HG03558 (cell line): ENCODE data around the gene TBP.
"Not testable (repeated sequence)": the region's sequence is repeated elsewhere in the genome, so short reads cannot be mapped to it uniquely, and the experiment has no call there.

Experiments
- ATAC-seq: cut with Tn5 transposase; IDR thresholded peaks from one replicate; pipeline ENCODE4 v1.9.1; 2021; ENCODE audit warnings: moderate number of reproducible peaks; ENCODE audit not compliant: unreplicated experiment; ENCODE audit errors: extremely low read depth

TBP gene

GRCh38 chr6:170554013-170554795, at the start of gene TBP:
TSS of gene TBP (plus strand) at chr6:170554369. CDS start at chr6:170557030, 2,661 bp downstream.
- peak; percentile 96 for ATAC-seq

GRCh38 chr6:170504479-170504878, 49.7 kb upstream of the TBP start:
- no peak for ATAC-seq

- ATAC-seq, result no peak
These were observed 48.9 kb upstream of the TBP start for GRCh38 chr6:170505306-170505705.

GRCh38 chr6:170506446-170506845, 47.7 kb upstream of the TBP start:
- no peak for ATAC-seq

- ATAC-seq, result not testable (repeated sequence)
These were observed 46.4 kb upstream of the TBP start for GRCh38 chr6:170507728-170508127.

GRCh38 chr6:170508275-170508674, 45.9 kb upstream of the TBP start:
- not testable (repeated sequence) for ATAC-seq

GRCh38 chr6:170508892-170509722, 45.1 kb upstream of the TBP start:
- ATAC-seq, result not testable (repeated sequence)

- ATAC-seq, result no peak
These were observed 44.5 kb upstream of the TBP start for GRCh38 chr6:170509723-170510018.

GRCh38 chr6:170510631-170511030, 43.5 kb upstream of the TBP start:
- ATAC-seq, result no peak

- ATAC-seq, result no peak
These were observed 41.9 kb upstream of the TBP start for GRCh38 chr6:170512249-170512648.

- no peak for ATAC-seq
These were observed 39.3 kb upstream of the TBP start for GRCh38 chr6:170514908-170515307.

GRCh38 chr6:170516783-170517616, 37.2 kb upstream of the TBP start:
- ATAC-seq, result peak; percentile 87

GRCh38 chr6:170522565-170523183, 31.5 kb upstream of the TBP start:
- ATAC-seq, result no peak

- no peak for ATAC-seq
These were observed 30.7 kb upstream of the TBP start for GRCh38 chr6:170523256-170524171.

- ATAC-seq, result no peak
These were observed 30.0 kb upstream of the TBP start for GRCh38 chr6:170524172-170524502.

GRCh38 chr6:170525795-170526194, 28.4 kb upstream of the TBP start:
- ATAC-seq, result no peak

GRCh38 chr6:170527995-170528394, 26.2 kb upstream of the TBP start:
- not testable (repeated sequence) for ATAC-seq

- ATAC-seq, result peak; percentile 45
These were observed 24.2 kb upstream of the TBP start for GRCh38 chr6:170529839-170530469.
